ENCODE data around the gene GNS. TPM values are rescaled to one million over a fixed set of nuclear protein-coding genes. Genes with fewer than 3 reads are reported as not detected.
A peak's percentile ranks its signal among the peaks of the same experiment; 100 is the strongest.
"Not testable (repeated sequence)": the region's sequence is repeated elsewhere in the genome, so short reads cannot be mapped to it uniquely, and the experiment has no call there.

GNS gene
- polyA plus RNA-seq, 2 of the 4 experiments (the other 2 are of a cell fraction), result 54.3 to 109 TPM

DNA sequence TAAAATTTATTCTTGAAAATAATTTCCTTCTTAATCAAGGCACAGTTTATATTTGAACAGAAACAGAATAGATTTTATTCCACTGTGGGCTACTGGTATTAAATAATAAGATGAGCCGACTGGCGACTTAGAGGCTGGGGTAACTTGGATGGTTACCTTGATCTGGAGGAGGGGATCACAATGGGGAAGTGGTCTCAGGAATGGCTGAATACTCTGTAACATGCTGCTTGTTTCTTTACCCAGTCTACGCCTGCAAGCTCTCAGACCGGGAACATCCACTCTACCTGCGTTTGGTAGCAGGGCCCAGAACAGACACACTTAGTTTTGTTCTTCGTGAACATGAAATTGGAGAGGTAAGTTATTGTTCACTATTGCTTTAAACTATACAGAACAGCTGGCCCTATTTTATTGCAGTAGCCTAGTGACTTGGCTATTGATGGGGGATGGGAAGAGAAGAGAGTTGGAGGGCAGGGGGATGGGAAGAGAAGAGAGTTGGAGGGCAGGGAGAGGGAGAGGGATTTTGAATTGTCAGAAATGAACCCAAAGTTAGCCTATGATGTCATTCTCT, 67.9 kb downstream of the GNS start:
- no peak overlapping the region; a peak in 1 of 6 replicates for H3K27ac ChIP-seq
- H3K4me2 ChIP-seq, result no peak overlapping the region
- H3K4me3 ChIP-seq, result no peak overlapping the region
- H3K4me1 ChIP-seq, result peaks cover 19% of the 10 kb centered on the region
- 95% methylated on average over 6 of the region's 6 CpGs for WGBS (ENCODE audit: missing lambda C conversion rate)
- ChIA-PET CTCF (interaction anchor here (1.2 to 12.2 kb wide), 6 partner anchors 10 to 208 kb away, joined by 3 to 342 read pairs (median 58); partner anchors contain the start of gene RASSF3), POLR2A (no interaction called here)
- ATAC-seq, result no peak
- DNase-seq (ENCODE audit: low read depth in 1 of 2, low spot score in 1 of 2), result no peak
- H3K9me3 ChIP-seq, result no peaks in the 10 kb centered on the region
- TF ChIP-seq, protein P1, sequence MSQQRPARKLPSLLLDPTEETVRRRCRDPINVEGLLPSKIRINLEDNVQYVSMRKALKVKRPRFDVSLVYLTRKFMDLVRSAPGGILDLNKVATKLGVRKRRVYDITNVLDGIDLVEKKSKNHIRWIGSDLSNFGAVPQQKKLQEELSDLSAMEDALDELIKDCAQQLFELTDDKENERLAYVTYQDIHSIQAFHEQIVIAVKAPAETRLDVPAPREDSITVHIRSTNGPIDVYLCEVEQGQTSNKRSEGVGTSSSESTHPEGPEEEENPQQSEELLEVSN (IDR thresholded peaks at IDR 0.05; ENCODE audit: borderline replicate concordance, low read depth), result no peak
- no peak for TF ChIP-seq JUNB (IDR thresholded peaks at IDR 0.05)
- no peak for TF ChIP-seq KDM5A (IDR thresholded peaks at IDR 0.05)
- no peak for TF ChIP-seq CBX2 (IDR thresholded peaks at IDR 0.05; ENCODE audit: borderline replicate concordance, low read depth)
- TF ChIP-seq NPAS2 (CRISPR knock-in tag; IDR thresholded peaks at IDR 0.05; ENCODE audit: borderline replicate concordance), result no peak
- TF ChIP-seq MYC (IDR thresholded peaks at IDR 0.05; ENCODE audit: borderline replicate concordance, low read length), result no peak
- TF ChIP-seq TFCP2L1 (CRISPR knock-in tag; IDR thresholded peaks at IDR 0.05), result no peak
- TF ChIP-seq HDAC2 (IDR thresholded peaks at IDR 0.05), result no peak
- TF ChIP-seq EP300 (IDR thresholded peaks at IDR 0.05), result no peak
- TF ChIP-seq HOXA7 (CRISPR knock-in tag; IDR thresholded peaks at IDR 0.05), result no peak
- no peak for TF ChIP-seq ZFP36 (IDR thresholded peaks at IDR 0.05; ENCODE audit: borderline replicate concordance, partially characterized antibody)
- TF ChIP-seq POLR2A (IDR thresholded peaks at IDR 0.05; ENCODE audit: low read length), result no peak
- no peak for TF ChIP-seq SMC3 (IDR thresholded peaks at IDR 0.05)
- FAIRE-seq, result no peak

DNA sequence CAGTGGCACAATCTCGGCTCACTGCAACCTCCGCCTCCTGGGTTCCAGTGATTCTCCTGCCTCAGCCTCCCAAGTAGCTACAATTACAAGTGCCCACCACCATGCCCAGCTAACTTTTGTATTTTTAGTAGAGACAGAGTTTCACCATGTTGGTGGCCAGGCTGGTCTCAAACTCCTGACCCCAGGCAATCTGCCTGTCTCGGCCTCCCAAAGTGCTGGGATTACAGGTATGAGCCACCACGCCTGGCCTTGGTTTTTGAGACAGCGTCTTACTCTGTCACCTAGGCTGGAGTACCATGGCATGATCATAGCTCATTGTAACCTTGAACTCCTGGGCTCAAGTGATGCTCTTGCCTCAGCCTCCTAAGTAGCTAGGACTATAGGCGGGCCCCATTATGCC, 69.0 kb downstream of the GNS start:
- 96% methylated on average over 6 of the region's 6 CpGs for WGBS (ENCODE audit: missing lambda C conversion rate)
- peaks cover 14% of the 10 kb centered on the region; the same call in 2 of the 3 replicates for H3K4me1 ChIP-seq
- DNase-seq (ENCODE audit: low read depth in 1 of 2, low spot score in 1 of 2); H3K4me2 ChIP-seq; POLR2A ChIA-PET; ATAC-seq; H3K9me3 ChIP-seq; H3K27ac ChIP-seq; H3K4me3 ChIP-seq; FAIRE-seq: not testable (repeated sequence)
- CTCF ChIA-PET, result interaction anchor here (1.8 to 12.2 kb wide), 4 partner anchors 9 to 137 kb away, joined by 5 to 342 read pairs (median 60); no protein-coding TSS in a partner anchor

DNA sequence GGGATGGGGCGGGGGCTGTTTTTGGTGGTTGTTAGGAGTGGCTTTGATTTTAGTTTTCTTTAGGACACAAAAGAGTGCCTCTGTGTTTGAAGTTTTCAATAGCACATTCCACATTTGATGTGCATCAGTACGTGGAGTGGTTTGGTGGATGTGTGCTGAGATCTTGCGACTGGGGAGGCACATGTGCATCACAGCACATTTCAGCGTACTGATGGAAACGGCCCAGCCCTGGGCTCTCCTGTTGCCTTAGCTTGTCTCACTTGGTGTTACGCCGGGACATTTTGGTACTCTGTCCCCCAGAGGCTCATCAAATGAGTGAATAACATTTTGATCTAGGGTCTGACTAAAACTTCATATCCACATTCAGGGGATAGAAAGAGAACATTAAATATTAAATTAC, 70.5 kb downstream of the GNS start:
- Histone ChIP-seq H3K4me1 (peaks cover 10% of the 10 kb centered on the region; the same call in 2 of the 3 replicates), H3K4me2 (no peak overlapping the region), H3K4me3 (no peak overlapping the region), H3K9me3 (no peaks in the 10 kb centered on the region), H3K27ac (no peak overlapping the region)
- FAIRE-seq, result no peak
- WGBS (ENCODE audit: missing lambda C conversion rate), result 89% methylated on average over 7 of the region's 7 CpGs
- no peak for DNase-seq (ENCODE audit: low read depth in 1 of 2, low spot score in 1 of 2)
- ATAC-seq, result no peak
- TF ChIP-seq SMC3 (IDR thresholded peaks at IDR 0.05) (no peak), ZSCAN20 (CRISPR knock-in tag; IDR thresholded peaks at IDR 0.05) (no peak), MAFK (IDR thresholded peaks at IDR 0.05; ENCODE audit: partially characterized antibody) (no peak)
- ChIA-PET CTCF (interaction anchor here (1.8 to 12.2 kb wide), 4 partner anchors 8 to 135 kb away, joined by 9 to 342 read pairs (median 61); no protein-coding TSS in a partner anchor), POLR2A (no interaction called here)

DNA sequence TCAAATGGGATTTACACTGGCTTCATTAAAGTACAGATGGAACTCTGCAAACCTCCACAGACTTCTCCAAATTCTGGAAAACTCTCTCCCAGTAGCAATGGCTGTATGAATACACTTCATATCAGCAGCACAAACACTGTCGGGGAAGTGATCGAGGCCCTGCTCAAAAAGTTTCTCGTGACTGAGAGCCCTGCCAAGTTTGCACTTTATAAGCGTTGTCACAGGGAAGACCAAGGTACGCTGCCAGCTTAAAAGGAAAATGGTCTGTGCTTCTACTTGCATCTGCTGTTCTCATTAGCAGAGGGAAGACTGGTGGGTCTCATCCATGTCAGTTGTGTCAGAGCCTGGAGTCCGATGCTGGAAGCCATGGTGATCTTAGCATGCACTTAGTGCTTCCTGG, 71.0 kb downstream of the GNS start:
- H3K4me2 ChIP-seq, result no peak overlapping the region
- POLR2A ChIA-PET, result no interaction called here
- ATAC-seq, result no peak; a peak in 1 of 6 replicates
- no peak for DNase-seq (ENCODE audit: low read depth in 1 of 2, low spot score in 1 of 2)
- H3K4me1 ChIP-seq, result peaks cover 15% of the 10 kb centered on the region
- no peak overlapping the region for H3K4me3 ChIP-seq
- TF ChIP-seq TP53 (CRISPR knock-in tag; IDR thresholded peaks at IDR 0.05) (no peak), PHF8 (IDR thresholded peaks at IDR 0.05; ENCODE audit: borderline replicate concordance, low read depth) (no peak), NR3C1 (IDR thresholded peaks at IDR 0.05) (no peak), RFX5 (IDR thresholded peaks at IDR 0.05) (no peak), NPAS2 (CRISPR knock-in tag; IDR thresholded peaks at IDR 0.05; ENCODE audit: borderline replicate concordance) (no peak), POLR2A (IDR thresholded peaks at IDR 0.05; ENCODE audit: low read length) (no peak), HEYL (CRISPR knock-in tag; IDR thresholded peaks at IDR 0.05) (no peak)
- 98% methylated on average over 6 of the region's 6 CpGs for WGBS (ENCODE audit: missing lambda C conversion rate)
- CTCF ChIA-PET, result interaction anchor here (0.9 to 12.2 kb wide), 5 partner anchors 7 to 135 kb away, joined by 3 to 342 read pairs (median 10); no protein-coding TSS in a partner anchor
- no peak for FAIRE-seq
- 0 out of 6 replicates have a peak overlapping the region, but pooled peaks of 1 of the 2 experiments have one; percentile 45 for H3K27ac ChIP-seq
- H3K9me3 ChIP-seq, result no peaks in the 10 kb centered on the region

Data from A549 (cell line).